ENCODE measurements around the gene PITX3. TPM values are rescaled to one million over a fixed set of nuclear protein-coding genes. Genes with fewer than 3 reads are reported as not detected.
"Not testable (repeated sequence)": the region's sequence is repeated elsewhere in the genome, so short reads cannot be mapped to it uniquely, and the experiment has no call there.

The PITX3 gene
- total RNA-seq, 1 experiment from 2014 or later = not detected

DNA sequence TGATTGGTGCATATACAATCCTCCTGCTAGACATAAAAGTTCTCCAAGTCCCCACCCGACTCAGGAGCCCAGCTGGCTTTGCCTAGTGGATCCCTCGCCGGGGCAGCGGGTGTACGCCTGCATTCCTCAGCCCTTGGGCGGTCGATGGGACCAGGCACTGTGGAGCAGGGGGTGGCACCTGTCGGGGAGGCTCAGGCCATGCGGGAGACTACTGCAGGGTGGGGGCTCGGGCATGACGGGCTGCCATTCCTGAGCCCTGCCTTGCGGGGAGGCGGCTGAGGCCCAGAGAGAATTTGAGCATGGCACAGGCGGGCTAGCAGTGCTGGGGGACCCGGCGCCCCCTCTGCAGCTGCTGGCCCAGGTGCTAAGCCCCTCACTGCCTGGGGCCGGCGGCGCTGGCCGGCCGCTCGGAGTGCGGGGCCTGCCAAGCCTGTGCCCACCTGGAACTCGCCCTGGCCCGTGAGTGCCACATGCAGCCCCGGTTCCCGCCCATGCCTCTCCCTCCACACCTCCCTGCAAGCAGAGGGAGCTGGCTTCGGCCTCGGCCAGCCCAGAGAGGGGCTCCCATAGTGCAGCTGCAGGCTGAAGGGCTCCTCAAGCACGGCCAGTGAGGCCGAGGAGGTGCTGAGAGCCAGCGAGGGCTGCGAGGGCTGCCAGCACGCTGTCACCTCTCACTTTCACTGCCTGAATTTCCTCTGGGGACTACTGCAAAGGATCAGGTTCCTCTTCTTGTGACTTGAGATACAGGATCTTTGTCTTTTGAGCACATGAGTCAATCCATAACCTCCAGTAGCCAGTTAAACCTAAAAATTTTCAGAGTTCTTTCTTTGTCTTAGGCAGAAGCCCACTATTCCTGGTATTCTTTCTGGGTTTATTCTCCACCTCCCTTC is 40.3 kb downstream of the PITX3 start:
- in situ Hi-C loops (cut with HindIII; ENCODE audit: low pct_unique_long_range_greater_than_20kb, low sequenced_read_pairs) = no loop called here
- no peak for DNase-seq (ENCODE audit: low read depth, low spot score)

DNA sequence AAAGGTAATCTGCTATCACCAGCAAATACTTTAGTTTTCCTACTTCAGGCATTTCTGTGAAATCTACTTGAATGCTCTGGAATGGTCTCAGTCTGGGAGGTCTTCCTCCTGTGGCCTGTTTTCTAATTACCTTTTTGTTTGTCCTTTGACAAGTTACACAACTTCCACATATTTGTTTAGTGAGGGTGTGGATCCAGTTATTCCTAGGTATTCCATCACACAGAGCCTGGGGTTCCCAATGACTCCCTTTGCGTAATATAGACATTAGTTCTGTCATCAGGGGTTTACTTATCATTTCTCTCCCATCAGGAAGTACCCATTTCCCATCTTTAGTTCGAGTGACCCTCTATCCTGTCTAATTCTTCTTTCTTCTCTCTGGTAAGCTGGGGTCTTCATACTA is 43.3 kb downstream of the PITX3 start:
- in situ Hi-C loops (cut with HindIII; ENCODE audit: low pct_unique_long_range_greater_than_20kb, low sequenced_read_pairs) = no loop called here
- DNase-seq (ENCODE audit: low read depth, low spot score) = no peak

DNA sequence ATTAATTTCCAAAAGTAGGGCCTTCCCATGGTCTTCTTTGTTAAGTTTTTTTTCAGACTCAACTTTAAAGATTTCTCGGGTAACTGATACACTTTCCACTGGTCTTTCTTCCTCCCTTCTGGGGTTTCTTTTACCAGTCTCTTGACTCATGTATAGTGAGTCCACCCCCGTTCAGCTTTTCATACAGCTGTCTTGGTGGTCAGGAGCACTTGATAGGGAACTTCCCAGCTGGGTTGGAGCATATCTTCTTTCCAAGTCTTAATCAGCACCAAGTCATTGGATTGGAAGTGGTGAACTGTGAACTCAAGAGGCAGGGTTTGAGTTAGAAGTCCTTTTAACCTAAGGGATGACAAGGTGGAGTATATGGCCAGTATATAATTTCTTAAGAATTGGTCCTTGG is 44.4 kb downstream of the PITX3 start:
- DNase-seq (ENCODE audit: low read depth, low spot score) = no peak

DNA sequence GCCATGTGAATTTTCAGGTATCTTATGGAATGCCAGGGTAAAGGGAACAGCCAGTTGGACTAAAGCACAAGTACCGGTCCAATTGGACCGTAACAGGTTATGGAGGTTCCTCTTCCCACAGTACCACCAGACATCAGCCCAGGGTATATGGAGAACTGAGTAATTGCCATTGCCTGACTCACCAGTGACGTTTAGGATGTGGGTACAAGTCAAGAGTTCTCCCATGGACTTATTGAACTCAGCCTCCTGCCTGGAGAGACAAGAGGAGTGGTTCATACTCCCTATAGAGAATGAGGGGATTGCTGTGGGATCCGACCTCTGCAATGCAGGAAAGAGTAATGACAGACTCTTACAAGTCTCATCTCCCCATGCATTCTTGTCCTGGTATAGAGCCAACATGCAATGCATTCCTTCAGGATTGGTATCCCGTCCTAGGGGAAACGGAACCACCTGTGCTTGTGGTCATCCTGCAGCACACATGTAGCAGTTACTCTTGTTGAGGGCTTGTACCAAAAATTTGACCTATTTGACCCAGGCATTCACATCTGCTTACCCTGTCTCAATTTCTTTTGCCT is 45.9 kb downstream of the PITX3 start:
- in situ Hi-C loops (cut with HindIII; ENCODE audit: low pct_unique_long_range_greater_than_20kb, low sequenced_read_pairs) = no loop called here
- DNase-seq (ENCODE audit: low read depth, low spot score) = no peak

More for the DNA sequence above, 44.4 kb downstream of the PITX3 start:
- in situ Hi-C loops (cut with HindIII; ENCODE audit: low pct_unique_long_range_greater_than_20kb, low sequenced_read_pairs) = no loop called here

DNA sequence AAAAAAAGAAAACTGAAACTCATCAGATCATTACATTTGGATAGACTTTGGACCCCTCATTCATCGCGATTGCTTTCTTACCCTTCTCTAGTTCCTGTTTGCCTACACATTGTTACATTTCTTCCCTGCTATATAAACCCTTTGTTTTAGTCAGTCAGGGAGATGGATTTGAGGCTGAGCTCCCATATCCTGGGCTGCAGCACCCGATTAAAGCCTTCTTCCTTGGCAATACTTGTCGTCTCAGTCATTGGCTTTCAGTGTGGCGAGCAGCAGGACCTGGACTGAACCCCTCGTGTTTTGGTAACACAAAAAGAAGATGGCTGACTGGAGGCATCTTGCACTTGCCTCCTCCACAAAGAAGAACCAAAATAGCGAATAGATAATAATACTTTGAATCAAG is 49.4 kb downstream of the PITX3 start:
- in situ Hi-C loops (cut with HindIII; ENCODE audit: low pct_unique_long_range_greater_than_20kb, low sequenced_read_pairs) = no loop called here
- DNase-seq (ENCODE audit: low read depth, low spot score) = no peak

DNA sequence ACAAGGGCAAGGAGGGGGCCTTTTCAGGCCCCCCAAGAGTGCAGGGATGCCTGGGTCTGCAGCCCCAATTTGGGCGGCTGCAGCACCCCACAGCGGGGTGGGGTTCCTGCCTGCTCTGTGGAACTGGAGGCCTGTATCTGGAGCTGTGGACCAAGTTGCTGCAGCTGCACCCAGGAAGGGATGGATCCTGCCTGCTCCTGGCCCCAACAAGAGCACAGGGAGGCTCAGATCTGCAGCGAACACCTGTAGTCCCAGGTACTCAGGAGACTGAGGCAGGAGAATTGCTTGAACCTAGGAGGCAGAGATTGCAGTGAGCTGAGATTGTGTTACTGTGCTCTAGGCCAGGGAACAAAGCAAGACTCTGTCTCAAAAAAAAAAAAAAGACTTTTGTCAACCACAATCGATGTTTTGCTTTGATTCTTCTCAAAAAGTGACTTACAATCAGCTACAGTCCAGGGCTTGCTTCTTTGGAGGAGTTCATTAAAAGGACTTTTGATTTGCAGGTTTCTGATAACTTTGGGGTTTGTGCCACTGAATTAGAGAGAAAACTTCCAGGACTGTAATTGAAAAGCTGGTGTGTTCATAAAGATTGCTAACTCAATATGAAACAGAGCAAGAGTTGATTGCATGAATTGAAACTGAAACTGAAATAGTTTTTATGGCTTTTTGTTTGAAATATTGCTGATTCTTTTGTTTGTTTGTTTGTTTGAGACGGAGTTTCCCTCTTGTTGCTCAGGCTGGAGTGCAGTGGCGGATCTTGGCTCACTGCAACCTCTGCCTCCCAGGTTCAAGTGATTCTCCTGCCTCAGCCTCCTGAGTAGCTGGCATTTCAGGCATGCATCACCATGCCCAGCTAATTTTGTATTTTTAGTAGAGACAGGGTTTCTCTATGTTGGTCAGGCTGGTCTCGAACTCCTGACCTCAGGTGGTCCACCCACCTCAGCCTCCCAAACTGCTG is 52.1 kb downstream of the PITX3 start:
- DNase-seq (ENCODE audit: low read depth, low spot score) = peak; percentile 51
- in situ Hi-C loops (cut with HindIII; ENCODE audit: low pct_unique_long_range_greater_than_20kb, low sequenced_read_pairs) = not testable (repeated sequence)

- DNase-seq (ENCODE audit: low read depth, low spot score) = no peak
- in situ Hi-C loops (cut with HindIII; ENCODE audit: low pct_unique_long_range_greater_than_20kb, low sequenced_read_pairs) = no loop called here
Measured at GRCh38 chr10:102188298-102188940, 52.9 kb downstream of the PITX3 start.

- no peak for DNase-seq (ENCODE audit: low read depth, low spot score)
- in situ Hi-C loops (cut with HindIII; ENCODE audit: low pct_unique_long_range_greater_than_20kb, low sequenced_read_pairs) = no loop called here
Measured at GRCh38 chr10:102185811-102186527, 55.3 kb downstream of the PITX3 start.

DNA sequence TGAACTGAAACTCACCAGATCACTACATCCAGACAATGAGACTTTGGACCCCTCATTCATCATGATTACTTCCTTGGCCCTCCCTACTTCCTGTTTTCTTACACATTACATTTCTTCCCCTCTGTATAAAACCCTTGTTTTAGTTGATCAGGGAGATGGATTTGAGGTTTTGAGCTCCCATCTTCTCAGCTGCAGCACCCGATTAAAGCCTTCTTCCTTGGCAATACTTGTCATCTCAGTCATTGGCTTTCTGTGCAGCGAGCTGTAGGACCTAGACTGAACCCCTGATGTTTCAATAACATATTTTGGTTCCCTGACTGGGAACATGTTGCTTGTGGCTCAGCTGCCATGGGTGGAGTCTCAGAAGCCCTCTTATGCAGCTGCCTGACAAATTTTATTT is 56.0 kb downstream of the PITX3 start:
- in situ Hi-C loops (cut with HindIII; ENCODE audit: low pct_unique_long_range_greater_than_20kb, low sequenced_read_pairs) = no loop called here
- DNase-seq (ENCODE audit: low read depth, low spot score) = no peak

- in situ Hi-C loops (cut with HindIII; ENCODE audit: low pct_unique_long_range_greater_than_20kb, low sequenced_read_pairs) = no loop called here
- no peak for DNase-seq (ENCODE audit: low read depth, low spot score)
Measured at GRCh38 chr10:102184606-102185005, 56.7 kb downstream of the PITX3 start.

Other genes with a start within 250 kb of the PITX3 start
- gene ARMH3, start 185.3 kb downstream of the PITX3 start, total RNA-seq (2014; rRNA removed; shearing (Covaris generic)) = 7.5 and 9.4 TPM in 2 replicates
- gene HPS6, start 176.2 kb downstream of the PITX3 start, total RNA-seq (2014; rRNA removed; shearing (Covaris generic)) = 21.6 and 23.2 TPM in 2 replicates
- gene LDB1, start 121.1 kb downstream of the PITX3 start, total RNA-seq (2014; rRNA removed; shearing (Covaris generic)) = 27.6 and 31.1 TPM in 2 replicates
- 10.8 and 15.6 TPM in 2 replicates for gene PPRC1, start 108.5 kb downstream of the PITX3 start, total RNA-seq (2014; rRNA removed; shearing (Covaris generic))
- gene NOLC1, start 89.1 kb downstream of the PITX3 start, total RNA-seq (2014; rRNA removed; shearing (Covaris generic)) = 64.7 and 65.5 TPM in 2 replicates
- 0.58 and 0.69 TPM in 2 replicates for gene ELOVL3, start 15.2 kb downstream of the PITX3 start, total RNA-seq (2014; rRNA removed; shearing (Covaris generic))
- gene GBF1, start 4.0 kb upstream of the PITX3 start, total RNA-seq (2014; rRNA removed; shearing (Covaris generic)) = 14.6 and 17.2 TPM in 2 replicates
- gene NFKB2, start 154.2 kb upstream of the PITX3 start, total RNA-seq (2014; rRNA removed; shearing (Covaris generic)) = 10.3 and 13.0 TPM in 2 replicates
- gene PSD, start 177.3 kb upstream of the PITX3 start, total RNA-seq (2014; rRNA removed; shearing (Covaris generic)) = 0.40 and 0.61 TPM in 2 replicates
- 6.5 and 8.4 TPM in 2 replicates for gene FBXL15, start 179.3 kb upstream of the PITX3 start, total RNA-seq (2014; rRNA removed; shearing (Covaris generic))
- 24.3 and 26.6 TPM in 2 replicates for gene CUEDC2, start 191.1 kb upstream of the PITX3 start, total RNA-seq (2014; rRNA removed; shearing (Covaris generic))
- gene C10orf95, start 210.0 kb upstream of the PITX3 start, total RNA-seq (2014; rRNA removed; shearing (Covaris generic)) = not detected in 2 replicates